GM13977 (cell line): ENCODE data around the gene ANO1.
A peak's percentile ranks its signal among the peaks of the same experiment; 100 is the strongest.

Experiments used
- DNase-seq: peaks from one replicate; pipeline ENCODE4 v3.0.0; 2012; ENCODE audit warnings: low spot score
- in situ Hi-C: fragments of 300-500 bp; cut with MboI; formaldehyde crosslinking; loops from one replicate; pipeline ENCODE4 v1.12.0; 2022; ENCODE audit warnings: low sequenced_read_pairs, low pct_unique_long_range_greater_than_20kb, mixed read lengths, inconsistent platforms; ENCODE audit not compliant: unreplicated experiment
- TF ChIP-seq, protein P1 (sequence below): IDR thresholded peaks from 2 replicates; pipeline ENCODE4 v1.5.1; 2012; ENCODE audit warnings: mild to moderate bottlenecking, control low read depth; ENCODE audit not compliant: insufficient read depth; ENCODE audit errors: extremely low read depth, missing control alignments

ANO1 gene

DNA sequence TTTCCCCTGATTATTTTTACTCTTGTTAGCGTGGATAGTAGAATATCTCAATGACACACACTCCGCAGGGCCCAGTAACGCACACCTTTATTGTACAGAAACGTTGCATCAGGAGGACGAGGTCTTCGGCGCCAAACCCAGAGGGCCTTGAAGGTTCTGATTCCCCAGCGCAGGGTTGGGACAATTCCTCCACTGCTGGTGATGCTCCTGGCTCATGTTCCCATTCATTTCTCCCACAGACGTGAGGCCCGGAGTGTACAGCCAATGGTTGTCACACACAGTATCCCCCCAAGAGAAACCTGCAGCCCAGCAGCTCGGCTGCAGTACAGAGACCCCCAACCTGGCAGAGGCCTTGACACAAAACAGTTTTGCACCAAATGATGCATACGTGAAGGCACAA lies 6.1 kb upstream of the ANO1 start:
- DNase-seq, result no peak
- in situ Hi-C loops, result no loop called here
- TF ChIP-seq, protein P1, sequence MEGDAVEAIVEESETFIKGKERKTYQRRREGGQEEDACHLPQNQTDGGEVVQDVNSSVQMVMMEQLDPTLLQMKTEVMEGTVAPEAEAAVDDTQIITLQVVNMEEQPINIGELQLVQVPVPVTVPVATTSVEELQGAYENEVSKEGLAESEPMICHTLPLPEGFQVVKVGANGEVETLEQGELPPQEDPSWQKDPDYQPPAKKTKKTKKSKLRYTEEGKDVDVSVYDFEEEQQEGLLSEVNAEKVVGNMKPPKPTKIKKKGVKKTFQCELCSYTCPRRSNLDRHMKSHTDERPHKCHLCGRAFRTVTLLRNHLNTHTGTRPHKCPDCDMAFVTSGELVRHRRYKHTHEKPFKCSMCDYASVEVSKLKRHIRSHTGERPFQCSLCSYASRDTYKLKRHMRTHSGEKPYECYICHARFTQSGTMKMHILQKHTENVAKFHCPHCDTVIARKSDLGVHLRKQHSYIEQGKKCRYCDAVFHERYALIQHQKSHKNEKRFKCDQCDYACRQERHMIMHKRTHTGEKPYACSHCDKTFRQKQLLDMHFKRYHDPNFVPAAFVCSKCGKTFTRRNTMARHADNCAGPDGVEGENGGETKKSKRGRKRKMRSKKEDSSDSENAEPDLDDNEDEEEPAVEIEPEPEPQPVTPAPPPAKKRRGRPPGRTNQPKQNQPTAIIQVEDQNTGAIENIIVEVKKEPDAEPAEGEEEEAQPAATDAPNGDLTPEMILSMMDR, result no peak

DNA sequence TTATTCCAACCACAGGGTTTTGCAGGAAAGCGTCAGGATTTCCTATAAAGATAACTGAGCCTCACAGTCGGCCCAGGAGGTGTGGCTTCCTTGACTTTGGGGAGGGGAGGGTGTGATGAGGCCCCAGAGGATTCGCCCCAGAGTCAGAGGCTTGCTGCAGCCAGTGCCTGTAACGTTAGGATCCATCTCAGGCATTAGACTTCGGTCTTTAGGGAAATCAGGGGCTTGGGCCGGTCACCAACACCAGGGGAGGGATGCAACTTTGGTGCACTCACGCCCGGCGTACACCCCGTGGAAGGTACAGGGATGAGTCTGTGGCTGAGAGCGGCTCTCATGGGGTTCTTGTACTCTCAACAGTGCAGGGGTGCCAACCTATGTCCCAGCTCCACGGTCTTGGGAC lies 5.7 kb upstream of the ANO1 start:
- in situ Hi-C loops, result no loop called here
- TF ChIP-seq, protein P1, result no peak
- no peak for DNase-seq

DNA sequence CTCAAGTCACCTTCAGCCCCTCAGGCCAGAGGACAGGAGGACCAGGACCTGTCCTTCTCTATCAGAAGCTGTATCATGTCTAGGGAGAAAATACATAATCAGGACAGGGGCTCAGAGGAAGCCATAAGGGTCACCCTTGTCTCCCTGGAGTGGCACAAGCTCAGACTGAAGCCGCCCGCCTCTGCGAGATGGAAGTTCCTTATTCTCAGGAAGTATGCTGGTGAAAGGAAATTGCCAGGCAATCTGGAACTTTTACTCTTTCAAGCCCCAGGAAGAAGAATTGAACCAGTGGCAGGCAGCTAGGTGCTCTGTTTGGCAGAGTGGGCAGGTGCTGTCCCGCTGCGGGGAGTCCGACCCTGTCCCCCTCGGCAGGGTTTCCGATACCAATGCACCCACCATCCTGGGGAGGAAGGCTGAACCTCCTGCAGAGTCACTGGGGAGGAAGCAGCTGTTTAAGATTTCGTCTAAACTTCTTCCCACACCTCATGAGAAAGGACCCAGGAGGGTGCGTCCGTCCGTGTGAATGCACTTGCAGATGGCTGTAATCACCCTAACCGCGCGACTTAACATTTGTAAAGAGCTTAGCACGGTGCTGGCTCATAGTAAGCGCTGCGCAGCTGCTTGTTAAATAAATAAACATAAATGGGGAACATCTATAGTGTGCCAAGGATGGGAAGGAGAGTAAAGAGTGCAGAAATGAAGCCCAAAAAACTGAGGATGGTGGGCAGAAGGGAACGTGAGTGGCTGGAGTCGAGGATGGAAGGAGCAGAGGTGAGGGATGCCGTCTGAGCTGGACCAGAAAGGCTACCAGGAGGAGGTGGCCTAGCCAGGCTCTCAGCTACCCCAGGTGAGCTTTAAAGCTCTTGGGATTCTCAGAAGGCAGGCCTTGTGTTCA lies 5.0 kb upstream of the ANO1 start:
- in situ Hi-C loops, result no loop called here
- no peak for DNase-seq
- TF ChIP-seq, protein P1, result no peak

DNA sequence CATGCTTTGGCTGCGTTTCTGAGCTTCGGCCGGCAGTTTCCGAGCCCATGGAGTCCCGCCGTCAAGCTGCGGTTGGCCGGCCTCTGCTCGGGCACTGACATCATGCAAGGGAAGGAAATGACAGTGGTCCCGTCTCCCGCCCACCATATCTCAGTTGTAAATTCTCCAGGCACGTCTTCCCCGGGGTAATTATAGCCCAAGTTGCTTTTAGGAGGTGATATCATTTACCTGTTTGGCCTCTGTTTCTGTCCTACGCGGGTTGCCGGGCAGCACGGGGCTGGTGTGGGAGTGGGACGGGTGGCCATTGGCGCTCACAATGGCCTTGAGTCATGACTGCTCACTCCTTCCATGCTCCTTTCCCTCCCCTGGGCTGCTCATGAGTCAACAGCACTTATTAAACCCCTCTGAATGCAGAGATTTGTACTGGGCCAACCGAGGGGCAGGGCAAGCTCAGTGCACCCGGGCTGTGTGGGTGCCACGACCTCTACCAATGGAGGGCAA lies 4.2 kb upstream of the ANO1 start:
- TF ChIP-seq, protein P1, result no peak
- in situ Hi-C loops, result no loop called here
- DNase-seq, result peak; percentile 79

DNA sequence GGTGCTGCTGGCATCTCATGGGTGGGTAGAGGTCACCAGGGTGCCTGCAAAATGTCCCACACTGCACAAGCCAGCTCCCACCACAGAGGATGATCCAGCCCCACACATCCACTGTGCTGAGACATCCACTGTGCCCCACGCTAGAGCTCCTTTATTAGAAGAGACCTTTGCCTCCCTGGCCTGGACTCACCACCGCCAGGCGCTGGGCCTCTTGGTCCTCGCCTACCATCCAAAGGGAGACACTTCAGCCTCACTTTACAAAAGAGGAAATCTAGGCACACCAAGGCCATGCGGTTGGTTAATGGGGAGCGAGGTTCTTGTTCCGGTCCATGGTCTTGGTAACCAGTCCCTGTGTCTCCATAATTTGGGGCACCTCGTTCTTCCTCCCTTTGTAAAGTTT lies 3.4 kb upstream of the ANO1 start:
- in situ Hi-C loops, result no loop called here
- no peak for DNase-seq
- TF ChIP-seq, protein P1, result no peak

DNA sequence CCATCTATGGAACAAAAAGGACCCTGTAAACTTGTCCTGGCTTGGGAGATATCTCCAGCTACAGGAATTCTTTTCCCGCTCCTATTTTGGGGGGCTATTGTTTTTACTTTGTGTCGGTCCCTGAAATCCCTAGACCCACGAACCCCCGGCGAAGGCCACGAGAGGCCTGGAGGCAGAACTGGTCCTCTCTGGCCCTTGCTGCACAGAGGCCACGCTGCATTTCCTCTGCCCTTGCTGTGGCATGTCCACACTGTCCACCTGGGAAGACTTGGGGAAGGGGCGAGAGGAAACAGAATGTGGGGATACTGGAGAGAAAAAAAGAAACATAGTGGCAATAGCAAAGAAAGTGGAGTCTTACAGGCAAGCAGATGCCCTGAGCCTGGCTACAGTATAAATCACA lies 2.3 kb upstream of the ANO1 start:
- DNase-seq, result no peak
- TF ChIP-seq, protein P1, result no peak

More for the DNA sequence above, 2.3 kb upstream of the ANO1 start:
- in situ Hi-C loops, result no loop called here
